ENCODE measurements around the gene NOTCH1.
"Not testable (repeated sequence)": the region's sequence is repeated elsewhere in the genome, so short reads cannot be mapped to it uniquely, and the experiment has no call there.

Gene NOTCH1

GRCh38 chr9:136564379-136564988 lies 18.6 kb upstream of the NOTCH1 start:
- no peak for DNase-seq (ENCODE audit: low spot score)

DNA sequence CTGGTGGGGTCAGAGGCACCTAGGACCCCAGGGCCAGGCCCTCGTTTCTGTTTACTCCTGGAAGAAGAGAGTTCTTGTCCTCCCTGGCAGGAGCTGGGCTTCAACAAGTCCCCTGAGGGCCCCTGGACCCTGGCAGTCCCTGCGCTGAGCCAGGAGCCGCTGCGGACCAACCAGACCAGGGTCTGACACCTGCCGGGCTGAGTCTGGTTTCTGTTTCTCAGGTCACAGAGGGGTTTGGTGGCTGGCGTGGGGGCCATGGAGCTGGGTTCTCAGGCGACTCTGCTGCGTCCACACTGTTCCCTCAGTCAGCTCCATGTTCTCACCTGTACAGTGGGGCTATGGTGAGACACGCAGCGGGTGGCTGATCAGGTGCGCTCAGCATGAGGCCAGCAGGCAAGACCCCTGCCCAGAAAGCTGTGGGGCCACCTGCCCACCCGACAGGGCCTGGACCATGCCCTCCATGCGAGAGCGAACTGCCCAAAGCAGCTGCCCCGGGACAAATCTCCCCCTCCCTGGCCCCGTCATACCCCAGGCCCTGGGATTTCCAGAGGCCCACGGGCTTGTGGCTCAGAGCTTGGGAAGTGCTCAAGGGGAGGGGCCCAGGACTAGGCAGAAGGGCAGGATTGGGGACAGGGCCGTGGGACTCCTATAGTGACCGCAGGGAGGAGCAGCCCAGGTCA lies 17.9 kb upstream of the NOTCH1 start:
- no peak for DNase-seq (ENCODE audit: low spot score)

DNA sequence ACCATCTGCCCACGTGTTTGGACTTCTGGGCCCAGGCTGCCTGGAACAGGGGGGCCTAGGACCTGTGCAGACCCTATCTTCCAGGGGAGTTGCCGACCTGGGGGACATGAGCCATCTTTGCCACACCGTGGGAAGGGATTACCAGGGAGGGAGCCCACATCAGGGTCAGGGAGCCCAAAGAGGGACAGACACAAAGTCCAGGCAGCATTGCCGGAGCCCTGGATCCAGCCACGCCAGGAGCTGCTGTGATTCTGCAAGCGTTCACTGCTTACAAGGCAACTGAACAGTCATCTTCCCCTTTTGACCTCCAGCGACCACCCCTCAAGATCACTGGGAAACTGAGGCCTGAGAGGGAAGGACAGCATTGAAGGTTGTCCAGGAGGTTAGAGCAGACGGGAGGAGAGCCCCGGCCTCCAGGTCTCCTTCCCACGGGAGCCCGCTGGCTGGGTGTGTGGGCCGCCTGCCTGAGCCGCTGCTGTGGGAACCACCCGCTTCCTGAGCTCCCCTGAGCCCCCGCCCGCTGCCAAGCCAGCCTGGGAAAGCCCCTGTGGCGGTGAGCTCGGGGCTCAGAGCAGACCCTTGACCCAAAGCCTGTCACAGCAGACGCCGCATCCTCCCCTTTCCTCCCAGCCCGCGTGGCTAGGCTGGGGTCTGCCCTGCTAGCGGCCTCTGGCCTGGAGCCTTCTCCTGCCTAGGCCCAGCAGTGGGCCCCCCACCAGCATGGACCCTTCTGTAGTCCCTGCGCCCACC lies 17.1 kb upstream of the NOTCH1 start:
- DNase-seq (ENCODE audit: low spot score), result no peak

DNA sequence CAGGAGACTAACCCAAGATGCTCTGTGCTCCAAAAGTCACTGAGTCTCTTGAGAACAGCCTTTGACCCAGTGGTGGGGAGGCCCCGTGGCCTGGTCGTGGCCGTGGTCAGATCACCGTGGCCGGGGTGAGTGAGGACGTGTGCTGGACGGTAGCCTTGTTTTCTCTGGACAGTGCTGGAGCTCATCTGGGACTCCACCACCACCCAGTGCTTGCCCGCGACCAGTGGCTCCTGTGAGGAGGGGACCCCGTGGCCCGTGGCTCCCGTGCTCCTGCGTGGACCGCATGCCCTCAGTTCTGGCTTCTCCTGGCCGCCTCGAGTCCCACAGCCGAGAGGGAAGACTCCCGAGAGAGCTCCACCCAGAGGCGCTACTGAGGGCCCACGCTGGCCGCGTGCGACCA lies 15.9 kb upstream of the NOTCH1 start:
- no peak for DNase-seq (ENCODE audit: low spot score)

- no peak for DNase-seq (ENCODE audit: low spot score)
Measured at GRCh38 chr9:136560586-136560985, 14.7 kb upstream of the NOTCH1 start.

DNA sequence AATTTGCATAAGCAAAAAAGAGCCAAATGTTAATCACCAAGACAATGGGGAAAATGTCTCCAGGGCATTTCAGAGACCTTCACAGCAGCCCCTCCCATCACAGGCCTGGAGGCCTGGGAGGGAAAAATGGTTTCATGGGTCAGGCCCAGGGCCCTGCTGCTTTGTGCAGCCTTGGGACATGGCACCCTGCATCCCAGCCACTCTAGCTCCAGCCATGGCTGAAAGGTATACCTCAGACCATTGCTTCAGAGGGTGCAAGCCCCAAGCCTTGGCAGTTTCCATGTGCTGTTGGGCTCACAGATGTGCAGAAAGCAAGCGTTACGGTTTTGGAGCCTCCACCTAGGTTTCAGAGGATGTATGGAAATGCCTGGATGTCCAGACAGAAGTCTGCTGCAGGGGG lies 13.5 kb upstream of the NOTCH1 start:
- not testable (repeated sequence) for DNase-seq (ENCODE audit: low spot score)

- not testable (repeated sequence) for DNase-seq (ENCODE audit: low spot score)
Measured at GRCh38 chr9:136558846-136559245, 13.0 kb upstream of the NOTCH1 start.

GRCh38 chr9:136558373-136558772 lies 12.5 kb upstream of the NOTCH1 start:
- no peak for DNase-seq (ENCODE audit: low spot score)

GRCh38 chr9:136557036-136557435 lies 11.2 kb upstream of the NOTCH1 start:
- no peak for DNase-seq (ENCODE audit: low spot score)

DNA sequence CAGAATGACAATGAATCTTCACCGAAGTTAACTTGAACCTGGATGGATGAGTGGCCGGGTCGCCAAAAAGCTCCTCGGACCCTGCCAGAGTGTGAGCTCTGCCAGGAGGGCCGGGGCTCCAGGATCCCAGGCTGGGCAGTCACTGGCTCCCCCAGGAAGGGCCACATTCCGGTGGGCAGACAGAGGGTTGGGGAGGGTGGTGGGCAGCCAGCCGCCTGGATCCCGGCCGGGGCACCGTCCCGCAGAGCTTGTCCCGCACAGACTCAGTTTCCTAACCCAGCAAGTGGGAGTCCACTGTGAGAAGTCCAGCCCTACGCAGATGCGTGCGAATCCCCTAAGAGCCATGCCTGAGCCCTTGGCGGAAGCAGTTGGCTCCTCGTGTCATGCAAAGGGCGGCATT lies 10.3 kb upstream of the NOTCH1 start:
- no peak for DNase-seq (ENCODE audit: low spot score)

DNA sequence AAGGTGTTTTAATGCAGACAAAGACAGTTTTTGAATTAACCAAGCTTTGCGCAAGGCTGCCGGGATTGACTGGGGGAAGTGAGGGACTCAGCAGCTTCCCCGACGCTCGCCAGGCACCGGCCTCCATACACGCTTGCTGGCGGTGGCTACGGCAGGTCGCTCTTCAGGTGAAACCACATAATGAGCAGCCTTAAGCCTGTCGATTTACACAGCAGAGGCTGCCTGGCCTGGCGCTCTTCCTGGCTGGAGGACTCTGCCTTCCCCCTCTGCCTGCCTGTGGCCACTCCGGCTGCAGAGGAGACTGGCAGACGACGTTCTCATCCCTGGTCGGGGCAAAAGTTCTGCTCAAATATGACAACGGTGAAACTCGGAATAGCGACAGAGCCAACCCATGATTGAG lies 9.0 kb upstream of the NOTCH1 start:
- DNase-seq (ENCODE audit: low spot score), result no peak

- no peak for DNase-seq (ENCODE audit: low spot score)
Measured at GRCh38 chr9:136553581-136553980, 7.7 kb upstream of the NOTCH1 start.

DNA sequence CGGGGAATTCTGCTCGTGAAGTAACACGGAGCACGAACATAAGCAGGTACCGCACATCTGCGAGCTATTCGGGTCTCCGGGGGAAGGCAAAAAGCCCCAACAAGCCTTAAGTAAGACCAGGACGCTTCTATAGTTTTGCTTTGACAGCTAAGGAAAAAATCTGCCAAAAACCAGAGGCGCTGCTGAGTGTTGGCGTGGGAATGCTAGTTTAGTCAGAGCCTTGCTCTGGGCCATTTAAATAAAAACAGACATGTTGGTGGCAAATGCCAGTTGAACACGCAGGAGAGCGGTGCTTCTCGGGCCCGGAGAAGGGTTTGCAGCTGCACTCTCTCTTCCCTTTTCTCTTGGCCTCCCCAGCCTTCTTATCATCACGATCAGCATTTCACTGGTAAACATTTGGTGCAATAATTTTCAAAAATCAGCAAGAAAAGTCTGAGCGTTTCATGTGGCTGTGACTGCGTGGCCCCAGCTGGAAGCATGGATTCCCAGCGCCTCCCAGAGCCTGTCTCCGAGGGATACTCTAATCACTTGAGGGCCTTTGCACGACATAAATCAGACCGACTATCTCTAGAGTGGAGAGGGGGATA lies 6.4 kb upstream of the NOTCH1 start:
- no peak for DNase-seq (ENCODE audit: low spot score)

DNA sequence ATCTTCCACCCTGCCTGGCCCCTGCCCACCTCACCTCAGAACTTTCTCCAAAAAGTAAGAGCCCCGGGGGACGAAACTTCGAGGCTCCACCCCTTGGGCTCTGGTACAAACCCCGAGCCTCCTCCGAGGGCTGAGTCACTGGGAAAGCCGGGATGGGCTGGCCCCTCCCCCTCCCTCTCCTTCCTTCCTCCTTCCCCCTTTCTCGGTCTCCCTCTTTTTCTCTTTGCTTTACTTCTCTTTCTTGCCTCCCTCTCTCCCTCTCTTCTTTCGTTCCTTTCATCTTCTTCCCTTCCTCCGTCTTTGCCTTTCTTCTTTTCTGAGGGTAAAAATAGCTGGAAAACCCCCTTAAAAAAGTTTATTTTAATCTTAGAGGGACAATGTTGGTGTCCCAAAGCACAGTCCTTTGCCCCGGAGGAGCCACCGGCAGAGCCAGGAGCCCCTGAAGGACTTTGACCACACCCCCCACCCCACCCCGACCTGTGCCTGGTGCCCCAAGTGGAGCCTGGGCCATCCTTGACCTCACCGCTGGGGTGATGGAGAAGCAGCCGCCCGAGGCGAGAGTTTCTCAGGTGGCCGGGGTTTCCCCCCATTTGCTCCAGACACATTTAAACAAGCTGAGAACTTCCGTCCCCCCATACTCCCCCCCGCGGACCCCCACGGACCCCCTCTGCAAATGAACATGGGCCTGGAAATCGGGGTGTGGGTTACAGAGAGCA lies 5.7 kb upstream of the NOTCH1 start:
- DNase-seq (ENCODE audit: low spot score), result no peak

GRCh38 chr9:136550439-136551289 lies 4.8 kb upstream of the NOTCH1 start:
- no peak for DNase-seq (ENCODE audit: low spot score)

- no peak for DNase-seq (ENCODE audit: low spot score)
Measured at GRCh38 chr9:136549010-136549980, 3.4 kb upstream of the NOTCH1 start.

DNA sequence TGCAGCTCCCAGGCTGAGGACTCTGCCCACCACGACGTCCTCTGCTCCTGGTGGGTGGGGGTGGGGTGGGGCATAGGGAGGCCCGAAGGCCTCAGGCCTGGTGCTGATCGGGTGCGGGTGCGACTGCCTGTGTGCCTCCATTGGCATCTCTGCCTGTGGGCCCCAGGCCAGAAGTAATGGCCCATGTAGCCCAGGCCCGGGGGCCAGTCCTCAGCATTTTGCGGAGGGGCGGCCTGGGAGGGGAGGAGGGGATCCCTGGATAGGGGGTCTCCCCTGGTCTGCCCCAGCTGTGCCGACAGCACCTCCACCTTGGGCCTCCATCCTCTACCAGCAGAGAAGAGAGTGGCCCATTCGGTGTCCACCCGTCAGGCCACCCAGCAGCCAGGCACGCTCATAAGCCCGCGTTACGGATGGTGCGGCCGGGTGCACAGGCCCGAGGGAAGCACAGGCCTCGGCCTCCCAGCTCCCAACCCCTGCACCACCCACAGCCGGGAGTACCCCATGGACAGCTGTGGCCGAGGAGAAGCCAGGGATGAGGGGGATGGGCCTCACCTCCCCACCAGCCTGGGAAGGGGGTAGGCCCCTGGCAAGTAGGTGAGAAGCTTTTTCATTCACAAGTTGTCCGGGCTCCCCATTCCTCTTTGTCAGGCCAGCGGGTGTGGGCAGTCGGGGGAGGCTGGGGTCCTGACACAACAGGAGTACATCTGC lies 1.8 kb upstream of the NOTCH1 start:
- DNase-seq (ENCODE audit: low spot score), result no peak

DNA sequence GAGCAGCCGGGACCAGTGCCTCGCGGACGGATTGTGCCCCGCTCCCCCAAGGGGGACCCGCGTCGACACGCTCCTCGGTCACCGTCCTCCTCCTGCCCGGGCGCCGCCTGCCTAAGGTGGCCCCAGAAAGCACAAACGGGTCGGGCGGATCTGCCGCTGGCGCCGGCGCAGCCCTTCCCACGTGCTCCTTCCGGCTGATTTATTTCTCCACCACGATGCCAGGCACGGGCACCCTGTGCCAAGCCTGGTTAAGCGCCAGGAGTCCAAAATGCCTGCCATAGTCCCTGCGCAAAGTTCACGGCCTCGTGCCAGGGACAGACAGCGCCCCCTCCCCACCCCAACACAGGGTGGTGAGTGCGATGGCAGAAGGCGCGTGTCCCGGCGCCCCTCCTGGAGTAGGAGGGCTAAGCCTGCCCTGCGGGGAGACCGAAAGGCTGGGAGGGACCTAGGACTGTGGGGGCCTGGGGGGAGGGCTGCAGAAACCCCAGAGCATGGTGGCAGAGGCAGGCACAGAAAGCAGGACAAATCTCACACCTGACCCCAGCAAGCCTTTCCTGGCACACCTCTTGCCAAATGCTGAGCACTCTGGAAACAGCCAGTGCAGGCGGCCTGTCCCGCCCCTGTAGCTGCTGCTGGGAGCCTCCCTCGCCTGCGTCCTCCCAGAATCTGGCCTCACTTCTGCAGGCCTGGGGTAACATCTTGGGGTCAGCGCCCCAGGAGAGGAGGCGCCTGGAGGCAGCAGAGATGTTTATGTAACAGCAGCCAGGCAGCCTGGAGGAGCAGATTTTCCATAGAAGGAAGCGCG lies 1.1 kb upstream of the NOTCH1 start:
- DNase-seq (ENCODE audit: low spot score), result no peak

- no peak for DNase-seq (ENCODE audit: low spot score)
Measured at GRCh38 chr9:136545692-136545964, 220 bp downstream of the NOTCH1 start.

Data from HuH-7.5 (cell line).